Osteoblast (primary cell): ENCODE measurements around the gene HSPA9. TPM values are rescaled to one million over a fixed set of nuclear protein-coding genes. Genes with fewer than 3 reads are reported as not detected.

Experiments used
- DNase-seq: peaks from one replicate; pipeline ENCODE4 v3.0.0; 2011; ENCODE audit warnings: low spot score, mixed read lengths; ENCODE audit not compliant: insufficient read length; ENCODE audit errors: missing footprints
- H2AFZ ChIP-seq: 2 replicates; pipeline ENCODE4 v1.6.0; 2011; ENCODE audit warnings: mild to moderate bottlenecking, low read length
- H3K27ac ChIP-seq: 2 replicates; pipeline ENCODE4 v1.5.1; 2011; ENCODE audit warnings: mild to moderate bottlenecking, low read depth, low read length, moderate library complexity
- H3K27me3 ChIP-seq: 2 replicates; pipeline ENCODE4 v1.6.0; 2012; ENCODE audit warnings: mild to moderate bottlenecking, control low read depth, inconsistent platforms, low read length, moderate library complexity; ENCODE audit not compliant: insufficient read depth
- H3K36me3 ChIP-seq: 2 replicates; pipeline ENCODE4 v1.5.1; 2011; ENCODE audit warnings: mild to moderate bottlenecking, low read length, control low read depth, moderate library complexity; ENCODE audit not compliant: insufficient read depth
- H3K4me1 ChIP-seq: 2 replicates; pipeline ENCODE4 v1.5.1; 2011; ENCODE audit warnings: mild to moderate bottlenecking, low read length, control low read depth, moderate library complexity; ENCODE audit not compliant: insufficient read depth
- H3K4me2 ChIP-seq: 2 replicates; pipeline ENCODE4 v1.6.0; 2011; ENCODE audit warnings: mild to moderate bottlenecking, low read length; ENCODE audit not compliant: insufficient read depth
- H3K4me3 ChIP-seq: fragments of 200-600 bp; sonication (generic); 3 replicates; pipeline ENCODE4 v1.5.1; 2012; ENCODE audit warnings: mild to moderate bottlenecking, low read length, inconsistent platforms; ENCODE audit not compliant: insufficient read depth
- H3K79me2 ChIP-seq: 2 replicates; pipeline ENCODE4 v1.6.0; 2012; ENCODE audit warnings: mild to moderate bottlenecking, low read length, control low read depth, inconsistent platforms; ENCODE audit not compliant: insufficient read depth
- H3K9me3 ChIP-seq: 2 replicates; pipeline ENCODE4 v1.5.1; 2011; ENCODE audit warnings: low read depth, low read length, control low read depth
- H4K20me1 ChIP-seq: 2 replicates; pipeline ENCODE4 v1.6.0; 2012; ENCODE audit warnings: mild to moderate bottlenecking, low read length, control low read depth; ENCODE audit not compliant: insufficient read depth
- CTCF ChIP-seq: IDR thresholded peaks from 2 replicates; pipeline ENCODE4 v1.5.1; 2011; ENCODE audit warnings: mild to moderate bottlenecking, low read depth, low read length, moderate library complexity; ENCODE audit errors: extremely low read depth
- total RNA-seq: library from RNA; depleted of rRNA; stranded (reverse); fragments of >200 nt; gene quantifications from 2 replicates; pipeline ENCODE4 v1.2.3, GENCODE V29; 2012

The HSPA9 gene
- total RNA-seq, 1 donor: 624 TPM

- no peak for TF ChIP-seq CTCF
- DNase-seq: no peak
- H4K20me1 ChIP-seq: no peaks in the 10 kb centered on the region
- no peaks in the 10 kb centered on the region for H3K79me2 ChIP-seq
- no peak overlapping the region for H3K4me3 ChIP-seq
- no peak overlapping the region for H3K27ac ChIP-seq
- no peaks in the 10 kb centered on the region for H3K36me3 ChIP-seq
- no peak overlapping the region for H2AFZ ChIP-seq
- no peaks in the 10 kb centered on the region for H3K4me1 ChIP-seq
- H3K9me3 ChIP-seq: no peaks in the 10 kb centered on the region
- no peak overlapping the region for H3K4me2 ChIP-seq
- no peaks in the 10 kb centered on the region for H3K27me3 ChIP-seq
Measured at GRCh38 chr5:138616508-138616907, 41.3 kb upstream of the HSPA9 start.

GRCh38 chr5:138615461-138615860, 40.3 kb upstream of the HSPA9 start:
- no peaks in the 10 kb centered on the region for H4K20me1 ChIP-seq
- H3K4me2 ChIP-seq: no peak overlapping the region
- H3K4me3 ChIP-seq: no peak overlapping the region
- no peak overlapping the region for H3K27ac ChIP-seq
- H3K36me3 ChIP-seq: no peaks in the 10 kb centered on the region
- no peaks in the 10 kb centered on the region for H3K27me3 ChIP-seq
- DNase-seq: no peak
- H3K79me2 ChIP-seq: no peaks in the 10 kb centered on the region
- H3K9me3 ChIP-seq: no peaks in the 10 kb centered on the region
- peaks cover 7% of the 10 kb centered on the region for H3K4me1 ChIP-seq
- no peak overlapping the region for H2AFZ ChIP-seq
- no peak for TF ChIP-seq CTCF

- Histone ChIP-seq H3K9me3 (no peaks in the 10 kb centered on the region), H3K4me1 (peaks cover 7% of the 10 kb centered on the region), H4K20me1 (no peaks in the 10 kb centered on the region), H3K36me3 (no peaks in the 10 kb centered on the region), H3K4me2 (peak overlapping the region; percentile 77), H3K27ac (no peak overlapping the region), H3K4me3 (peak overlapping the region; percentile 67), H3K27me3 (no peaks in the 10 kb centered on the region), H3K79me2 (no peaks in the 10 kb centered on the region), H2AFZ (peak overlapping the region; percentile 89)
- no peak for DNase-seq
- TF ChIP-seq CTCF: no peak
Measured at GRCh38 chr5:138611678-138612218, 36.5 kb upstream of the HSPA9 start.

GRCh38 chr5:138610918-138611677, 35.9 kb upstream of the HSPA9 start:
- no peaks in the 10 kb centered on the region for H3K36me3 ChIP-seq
- no peaks in the 10 kb centered on the region for H3K9me3 ChIP-seq
- peaks cover 7% of the 10 kb centered on the region for H3K4me1 ChIP-seq
- no peaks in the 10 kb centered on the region for H4K20me1 ChIP-seq
- no peaks in the 10 kb centered on the region for H3K79me2 ChIP-seq
- no peak for DNase-seq
- H3K27ac ChIP-seq: no peak overlapping the region
- peak overlapping the region; percentile 89 for H2AFZ ChIP-seq
- H3K4me2 ChIP-seq: peak overlapping the region; percentile 77
- no peaks in the 10 kb centered on the region for H3K27me3 ChIP-seq
- TF ChIP-seq CTCF: no peak
- H3K4me3 ChIP-seq: peak overlapping the region; percentile 67
